ENCODE results near the gene ZSWIM2.
A peak's percentile ranks its signal among the peaks of the same experiment; 100 is the strongest.
"Not testable (repeated sequence)": the region's sequence is repeated elsewhere in the genome, so short reads cannot be mapped to it uniquely, and the experiment has no call there.

Gene ZSWIM2

GRCh38 chr2:186827862-186828492, 21.0 kb downstream of the ZSWIM2 start:
- peak overlapping the region; percentile 54 for H3K4me2 ChIP-seq (ENCODE audit: low read length)
- no peaks in the 10 kb centered on the region for H3K27me3 ChIP-seq (ENCODE audit: control insufficient read depth, insufficient read depth, low read length)
- no peaks in the 10 kb centered on the region for H3K36me3 ChIP-seq (ENCODE audit: insufficient read depth, low read length)
- peak overlapping the region; percentile 59 for H3K9ac ChIP-seq (ENCODE audit: low read depth, low read length)
- peaks cover 26% of the 10 kb centered on the region for H3K4me1 ChIP-seq (ENCODE audit: control insufficient read depth, insufficient read depth, low read length)
- H3K4me3 ChIP-seq (ENCODE audit: low read length): no peak overlapping the region
- H3K9me3 ChIP-seq (replicated peaks; ENCODE audit: low read length): no peaks in the 10 kb centered on the region

- Histone ChIP-seq H3K4me1 (ENCODE audit: control insufficient read depth, insufficient read depth, low read length) (peaks cover 26% of the 10 kb centered on the region), H3K9me3 (replicated peaks; ENCODE audit: low read length) (no peaks in the 10 kb centered on the region), H3K4me3 (ENCODE audit: low read length) (no peak overlapping the region), H3K36me3 (ENCODE audit: insufficient read depth, low read length) (no peaks in the 10 kb centered on the region), H3K9ac (ENCODE audit: low read depth, low read length) (peak overlapping the region; percentile 59), H3K4me2 (ENCODE audit: low read length) (peak overlapping the region; percentile 54), H3K27me3 (ENCODE audit: control insufficient read depth, insufficient read depth, low read length) (no peaks in the 10 kb centered on the region)
Observed at GRCh38 chr2:186827411-186827810, 21.6 kb downstream of the ZSWIM2 start.

- Histone ChIP-seq H3K27me3 (ENCODE audit: control insufficient read depth, insufficient read depth, low read length) (no peaks in the 10 kb centered on the region), H3K4me3 (ENCODE audit: low read length) (no peak overlapping the region), H3K9ac (ENCODE audit: low read depth, low read length) (no peak overlapping the region), H3K36me3 (ENCODE audit: insufficient read depth, low read length) (no peaks in the 10 kb centered on the region), H3K4me2 (ENCODE audit: low read length) (no peak overlapping the region), H3K9me3 (replicated peaks; ENCODE audit: low read length) (no peaks in the 10 kb centered on the region), H3K4me1 (ENCODE audit: control insufficient read depth, insufficient read depth, low read length) (peaks cover 7% of the 10 kb centered on the region)
Observed at GRCh38 chr2:186822323-186822722, 26.6 kb downstream of the ZSWIM2 start.

- no peaks in the 10 kb centered on the region for H3K27me3 ChIP-seq (ENCODE audit: control insufficient read depth, insufficient read depth, low read length)
- no peak overlapping the region for H3K9ac ChIP-seq (ENCODE audit: low read depth, low read length)
- H3K4me3 ChIP-seq (ENCODE audit: low read length): no peak overlapping the region
- H3K36me3 ChIP-seq (ENCODE audit: insufficient read depth, low read length): no peaks in the 10 kb centered on the region
- no peaks in the 10 kb centered on the region for H3K4me1 ChIP-seq (ENCODE audit: control insufficient read depth, insufficient read depth, low read length)
- H3K4me2 ChIP-seq (ENCODE audit: low read length): no peak overlapping the region
- no peaks in the 10 kb centered on the region for H3K9me3 ChIP-seq (replicated peaks; ENCODE audit: low read length)
Observed at GRCh38 chr2:186820303-186820702, 28.7 kb downstream of the ZSWIM2 start.

GRCh38 chr2:186811760-186812159, 37.2 kb downstream of the ZSWIM2 start:
- not testable (repeated sequence) for H3K27me3 ChIP-seq (ENCODE audit: control insufficient read depth, insufficient read depth, low read length); H3K4me3 ChIP-seq (ENCODE audit: low read length); H3K9me3 ChIP-seq (replicated peaks; ENCODE audit: low read length); H3K9ac ChIP-seq (ENCODE audit: low read depth, low read length); H3K4me1 ChIP-seq (ENCODE audit: control insufficient read depth, insufficient read depth, low read length); H3K36me3 ChIP-seq (ENCODE audit: insufficient read depth, low read length); H3K4me2 ChIP-seq (ENCODE audit: low read length)

- no peaks in the 10 kb centered on the region for H3K27me3 ChIP-seq (ENCODE audit: control insufficient read depth, insufficient read depth, low read length)
- no peaks in the 10 kb centered on the region for H3K4me1 ChIP-seq (ENCODE audit: control insufficient read depth, insufficient read depth, low read length)
- no peak overlapping the region for H3K4me3 ChIP-seq (ENCODE audit: low read length)
- H3K36me3 ChIP-seq (ENCODE audit: insufficient read depth, low read length): no peaks in the 10 kb centered on the region
- no peaks in the 10 kb centered on the region for H3K9me3 ChIP-seq (replicated peaks; ENCODE audit: low read length)
- no peak overlapping the region for H3K9ac ChIP-seq (ENCODE audit: low read depth, low read length)
- no peak overlapping the region for H3K4me2 ChIP-seq (ENCODE audit: low read length)
Observed at GRCh38 chr2:186806591-186806990, 42.4 kb downstream of the ZSWIM2 start.

- not testable (repeated sequence) for H3K9ac ChIP-seq (ENCODE audit: low read depth, low read length); H3K9me3 ChIP-seq (replicated peaks; ENCODE audit: low read length); H3K4me3 ChIP-seq (ENCODE audit: low read length); H3K4me1 ChIP-seq (ENCODE audit: control insufficient read depth, insufficient read depth, low read length); H3K4me2 ChIP-seq (ENCODE audit: low read length); H3K27me3 ChIP-seq (ENCODE audit: control insufficient read depth, insufficient read depth, low read length); H3K36me3 ChIP-seq (ENCODE audit: insufficient read depth, low read length)
Observed at GRCh38 chr2:186798604-186799003, 50.4 kb downstream of the ZSWIM2 start.

GRCh38 chr2:186784930-186785329, 64.0 kb downstream of the ZSWIM2 start:
- Histone ChIP-seq H3K4me1 (ENCODE audit: control insufficient read depth, insufficient read depth, low read length) (no peaks in the 10 kb centered on the region), H3K36me3 (ENCODE audit: insufficient read depth, low read length) (no peaks in the 10 kb centered on the region), H3K4me3 (ENCODE audit: low read length) (no peak overlapping the region), H3K27me3 (ENCODE audit: control insufficient read depth, insufficient read depth, low read length) (no peaks in the 10 kb centered on the region), H3K4me2 (ENCODE audit: low read length) (no peak overlapping the region), H3K9me3 (replicated peaks; ENCODE audit: low read length) (peaks cover 5% of the 10 kb centered on the region), H3K9ac (ENCODE audit: low read depth, low read length) (no peak overlapping the region)

GRCh38 chr2:186783254-186783653, 65.7 kb downstream of the ZSWIM2 start:
- H3K9me3 ChIP-seq (replicated peaks; ENCODE audit: low read length): peaks cover 5% of the 10 kb centered on the region

GRCh38 chr2:186780701-186781316, 68.2 kb downstream of the ZSWIM2 start:
- H3K36me3 ChIP-seq (ENCODE audit: insufficient read depth, low read length): no peaks in the 10 kb centered on the region
- no peaks in the 10 kb centered on the region for H3K4me1 ChIP-seq (ENCODE audit: control insufficient read depth, insufficient read depth, low read length)
- H3K9me3 ChIP-seq (replicated peaks; ENCODE audit: low read length): peaks cover 5% of the 10 kb centered on the region
- no peaks in the 10 kb centered on the region for H3K27me3 ChIP-seq (ENCODE audit: control insufficient read depth, insufficient read depth, low read length)
- no peak overlapping the region for H3K4me2 ChIP-seq (ENCODE audit: low read length)
- no peak overlapping the region for H3K9ac ChIP-seq (ENCODE audit: low read depth, low read length)
- no peak overlapping the region for H3K4me3 ChIP-seq (ENCODE audit: low read length)

More at GRCh38 chr2:186783254-186783653, 65.7 kb downstream of the ZSWIM2 start:
- Histone ChIP-seq H3K27me3 (ENCODE audit: control insufficient read depth, insufficient read depth, low read length) (no peaks in the 10 kb centered on the region), H3K4me1 (ENCODE audit: control insufficient read depth, insufficient read depth, low read length) (no peaks in the 10 kb centered on the region), H3K4me3 (ENCODE audit: low read length) (no peak overlapping the region), H3K9ac (ENCODE audit: low read depth, low read length) (no peak overlapping the region), H3K36me3 (ENCODE audit: insufficient read depth, low read length) (no peaks in the 10 kb centered on the region), H3K4me2 (ENCODE audit: low read length) (no peak overlapping the region)

Data from skeletal muscle satellite cell (primary cell).